ENCODE results near the gene AK9. TPM values are rescaled to one million over a fixed set of nuclear protein-coding genes. Genes with fewer than 3 reads are reported as not detected.

AK9 gene
- total RNA-seq, 1 donor from 2014 or later = 4.8 TPM

- H3K9me3 Mint-ChIP-seq = no peaks in the 10 kb centered on the region
Observed at GRCh38 chr6:109474995-109475394, 216.0 kb downstream of the AK9 start.

GRCh38 chr6:109473120-109473519, 217.9 kb downstream of the AK9 start:
- Mint-ChIP-seq H3K27me3 (ENCODE audit: low read depth) (no peaks in the 10 kb centered on the region), H3K9me3 (no peaks in the 10 kb centered on the region), H3K4me3 (no peak overlapping the region), H3K4me1 (peaks cover 7% of the 10 kb centered on the region), H3K36me3 (ENCODE audit: low read depth) (peaks cover 24% of the 10 kb centered on the region), H3K27ac (ENCODE audit: unreplicated experiment) (no peak overlapping the region)
- no peak for DNase-seq (ENCODE audit: low read depth, low spot score)
- no peak for TF ChIP-seq CTCF (conservative IDR thresholded peaks at IDR 0.05)

More at GRCh38 chr6:109474995-109475394, 216.0 kb downstream of the AK9 start:
- DNase-seq (ENCODE audit: low read depth, low spot score) = no peak
- Mint-ChIP-seq H3K36me3 (ENCODE audit: low read depth) (peaks cover 25% of the 10 kb centered on the region), H3K27ac (ENCODE audit: unreplicated experiment) (no peak overlapping the region), H3K27me3 (ENCODE audit: low read depth) (no peaks in the 10 kb centered on the region), H3K4me1 (peaks cover 22% of the 10 kb centered on the region), H3K4me3 (no peak overlapping the region)
- no peak for TF ChIP-seq CTCF (conservative IDR thresholded peaks at IDR 0.05)

DNA sequence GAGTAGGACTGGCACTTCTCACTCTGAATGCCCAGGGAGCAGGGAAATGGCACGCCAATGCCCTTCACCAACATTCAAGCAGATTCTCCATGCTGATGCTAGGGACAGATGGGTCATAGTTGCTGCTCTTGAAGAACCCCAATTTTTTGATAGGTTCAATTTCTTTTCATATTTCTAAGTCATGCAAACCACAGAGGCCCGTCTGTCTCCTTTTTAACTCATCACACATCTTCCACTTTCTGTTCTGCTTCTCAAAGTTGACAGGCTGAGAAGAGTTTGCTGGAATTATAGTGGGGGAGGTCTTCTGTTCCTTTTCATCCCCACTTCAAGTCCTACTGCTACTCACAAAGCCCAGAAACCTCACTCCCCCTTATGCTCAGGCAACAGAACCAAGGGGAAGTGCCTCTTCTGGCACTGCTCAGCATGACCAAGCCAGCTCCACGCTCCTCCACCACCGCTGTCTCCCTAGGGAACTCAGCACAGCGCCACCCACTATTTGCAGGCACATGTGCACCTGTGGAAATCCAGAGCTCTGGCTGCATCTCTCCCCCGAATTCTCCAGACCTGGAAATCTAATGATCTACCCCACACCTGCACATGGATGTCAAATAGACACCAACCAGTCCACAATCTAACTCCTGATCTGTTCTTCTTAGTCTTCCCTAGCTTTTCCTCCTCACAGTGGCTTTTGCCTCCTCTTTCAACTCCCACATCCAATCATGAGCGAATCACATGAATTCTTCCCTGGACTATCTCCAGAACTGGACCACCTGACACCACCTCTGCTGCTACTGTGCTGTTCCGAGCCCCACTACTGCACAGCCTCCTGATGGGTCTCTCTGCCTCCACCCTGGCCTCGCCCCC, 218.6 kb downstream of the AK9 start:
- DNase-seq (ENCODE audit: low read depth, low spot score) = no peak
- H3K36me3 Mint-ChIP-seq (ENCODE audit: low read depth) = peaks cover 21% of the 10 kb centered on the region
- H3K4me3 Mint-ChIP-seq = no peak overlapping the region
- no peaks in the 10 kb centered on the region for H3K27me3 Mint-ChIP-seq (ENCODE audit: low read depth)
- H3K27ac Mint-ChIP-seq (ENCODE audit: unreplicated experiment) = no peak overlapping the region
- no peaks in the 10 kb centered on the region for H3K4me1 Mint-ChIP-seq
- no peaks in the 10 kb centered on the region for H3K9me3 Mint-ChIP-seq
- no peak for TF ChIP-seq CTCF (conservative IDR thresholded peaks at IDR 0.05)

DNA sequence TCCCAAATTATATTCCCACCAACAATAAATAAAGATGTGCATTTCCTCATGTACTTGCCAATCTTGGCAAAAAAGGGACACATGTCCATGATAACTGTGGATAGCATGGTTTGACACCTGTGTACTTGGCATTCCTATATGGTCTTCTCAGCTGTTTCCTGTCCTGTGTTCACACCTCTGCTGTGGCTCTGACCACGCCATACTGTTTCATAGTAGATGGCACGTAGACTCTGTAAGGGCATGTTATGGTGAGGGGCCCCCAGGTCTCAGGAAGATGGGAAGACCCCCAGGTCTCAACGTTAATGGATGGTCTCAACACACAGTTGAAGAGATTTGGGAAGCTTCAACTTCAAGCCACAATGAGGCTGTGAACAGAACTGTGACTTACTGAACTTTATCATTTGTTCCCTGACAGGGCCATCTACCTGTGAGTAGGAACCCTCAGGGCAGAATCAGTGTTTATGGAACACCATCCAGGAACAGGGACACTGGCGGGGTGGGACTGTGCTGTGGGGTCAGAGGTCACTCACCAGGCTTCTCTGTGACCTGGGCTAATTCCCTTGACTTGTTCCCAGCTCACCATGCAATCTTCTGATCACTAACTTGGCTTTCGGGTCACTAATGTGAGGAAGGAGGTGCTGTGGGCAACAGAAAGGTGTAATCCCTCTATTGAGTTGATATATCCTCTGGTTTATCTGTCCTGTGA, 219.7 kb downstream of the AK9 start:
- DNase-seq (ENCODE audit: low read depth, low spot score) = no peak
- Mint-ChIP-seq H3K4me1 (no peaks in the 10 kb centered on the region), H3K27me3 (ENCODE audit: low read depth) (no peaks in the 10 kb centered on the region), H3K4me3 (no peak overlapping the region), H3K27ac (ENCODE audit: unreplicated experiment) (no peak overlapping the region), H3K36me3 (ENCODE audit: low read depth) (peaks cover 23% of the 10 kb centered on the region), H3K9me3 (no peaks in the 10 kb centered on the region)
- no peak for TF ChIP-seq CTCF (conservative IDR thresholded peaks at IDR 0.05)

- Mint-ChIP-seq H3K4me1 (no peaks in the 10 kb centered on the region), H3K4me3 (no peak overlapping the region), H3K27ac (ENCODE audit: unreplicated experiment) (no peak overlapping the region), H3K9me3 (no peaks in the 10 kb centered on the region), H3K36me3 (ENCODE audit: low read depth) (peaks cover 20% of the 10 kb centered on the region), H3K27me3 (ENCODE audit: low read depth) (no peaks in the 10 kb centered on the region)
- DNase-seq (ENCODE audit: low read depth, low spot score) = no peak
- TF ChIP-seq CTCF (conservative IDR thresholded peaks at IDR 0.05) = no peak
Observed at GRCh38 chr6:109469591-109470189, 221.3 kb downstream of the AK9 start.

Data from neural crest cell (in vitro differentiated cells).